H9 (cell line): ENCODE measurements around the gene TMED7. TPM values are rescaled to one million over a fixed set of nuclear protein-coding genes. Genes with fewer than 3 reads are reported as not detected.

ENCODE experiments used
- DNase-seq: peaks from one replicate; pipeline ENCODE4 v3.0.0-alpha.2; 2017
- H2AFZ ChIP-seq: one replicate; pipeline ENCODE4 v1.6.1; 2013; ENCODE audit warnings: mild to moderate bottlenecking, low read length, control low read depth, moderate library complexity
- H2AK5ac ChIP-seq: 2 replicates; pipeline ENCODE4 v1.6.1; 2013; ENCODE audit warnings: low read length, control low read depth, mixed read lengths; ENCODE audit not compliant: insufficient read length
- H2BK120ac ChIP-seq: one replicate; pipeline ENCODE4 v1.6.1; 2013; ENCODE audit warnings: low read depth, mild to moderate bottlenecking, low read length, control low read depth, inconsistent platforms; ENCODE audit not compliant: poor library complexity, severe bottlenecking
- H2BK12ac ChIP-seq: 2 replicates; pipeline ENCODE4 v1.6.1; 2013; ENCODE audit warnings: low read length, control low read depth, mixed read lengths, low read depth; ENCODE audit not compliant: insufficient read length
- H2BK15ac ChIP-seq: 2 replicates; pipeline ENCODE4 v1.6.1; 2013; ENCODE audit warnings: low read depth, low read length, control low read depth
- H2BK20ac ChIP-seq: one replicate; pipeline ENCODE4 v1.6.1; 2013; ENCODE audit warnings: low read depth, mild to moderate bottlenecking, low read length, control low read depth, inconsistent platforms; ENCODE audit not compliant: poor library complexity, severe bottlenecking
- H2BK5ac ChIP-seq: 2 replicates; pipeline ENCODE4 v1.6.1; 2013; ENCODE audit warnings: low read length, control low read depth, mixed read lengths; ENCODE audit not compliant: insufficient read length
- H3K14ac ChIP-seq: 2 replicates; pipeline ENCODE4 v1.6.1; 2013; ENCODE audit warnings: low read length, control low read depth; ENCODE audit not compliant: insufficient read depth
- H3K18ac ChIP-seq: 2 replicates; pipeline ENCODE4 v1.6.1; 2013; ENCODE audit warnings: low read depth, mild to moderate bottlenecking, mixed read lengths, low read length, control low read depth; ENCODE audit not compliant: insufficient read length
- H3K23ac ChIP-seq: 2 replicates; pipeline ENCODE4 v1.6.1; 2013; ENCODE audit warnings: low read length, control low read depth, mixed read lengths, low read depth; ENCODE audit not compliant: insufficient read length
- H3K23me2 ChIP-seq: 2 replicates; pipeline ENCODE4 v1.6.1; 2013; ENCODE audit warnings: low read depth, mild to moderate bottlenecking, mixed read lengths, low read length, control low read depth; ENCODE audit not compliant: insufficient read length, poor library complexity, severe bottlenecking
- H3K27ac ChIP-seq: 2 replicates; pipeline ENCODE4 v1.5.1; 2013; ENCODE audit warnings: low read length, control low read depth, mixed read lengths, low read depth; ENCODE audit not compliant: insufficient read length
- H3K27me3 ChIP-seq: 2 replicates; pipeline ENCODE4 v1.6.1; 2013; ENCODE audit warnings: low read length, control low read depth, inconsistent platforms; ENCODE audit not compliant: insufficient read depth
- H3K4ac ChIP-seq: 2 replicates; pipeline ENCODE4 v1.6.1; 2013; ENCODE audit warnings: low read depth, mild to moderate bottlenecking, control low read depth, inconsistent platforms, low read length, moderate library complexity
- H3K4me1 ChIP-seq: 2 replicates; pipeline ENCODE4 v1.6.1; 2013; ENCODE audit warnings: low read length, control low read depth, inconsistent platforms; ENCODE audit not compliant: insufficient read depth
- H3K4me2 ChIP-seq: 2 replicates; pipeline ENCODE4 v1.6.1; 2013; ENCODE audit warnings: low read length, control low read depth, mixed read lengths; ENCODE audit not compliant: insufficient read length, insufficient read depth
- H3K56ac ChIP-seq: 2 replicates; pipeline ENCODE4 v1.6.1; 2013; ENCODE audit warnings: low read depth, mild to moderate bottlenecking, mixed read lengths, low read length, control low read depth; ENCODE audit not compliant: insufficient read length
- H3K79me1 ChIP-seq: 2 replicates; pipeline ENCODE4 v1.6.1; 2013; ENCODE audit warnings: low read depth, mild to moderate bottlenecking, moderate library complexity, low read length, control low read depth, inconsistent platforms; ENCODE audit not compliant: insufficient read depth, poor library complexity, severe bottlenecking
- H3K79me2 ChIP-seq: 2 replicates; pipeline ENCODE4 v1.6.1; 2013; ENCODE audit warnings: low read length, control low read depth, inconsistent platforms; ENCODE audit not compliant: insufficient read depth
- H3K9ac ChIP-seq: 2 replicates; pipeline ENCODE4 v1.6.1; 2013; ENCODE audit warnings: low read length, control low read depth, mixed read lengths; ENCODE audit not compliant: insufficient read length; ENCODE audit errors: extremely low read depth
- H3K9me3 ChIP-seq: one replicate; pipeline ENCODE4 v1.6.1; 2013; ENCODE audit warnings: low read depth, low read length, inconsistent platforms; ENCODE audit not compliant: control insufficient read depth
- H3T11ph ChIP-seq: one replicate; pipeline ENCODE4 v1.6.1; 2013; ENCODE audit warnings: mild to moderate bottlenecking, low read length, control low read depth, inconsistent platforms
- H4K20me1 ChIP-seq: one replicate; pipeline ENCODE4 v1.6.1; 2013; ENCODE audit not compliant: control insufficient read depth, insufficient read length, insufficient read depth
- H4K5ac ChIP-seq: 2 replicates; pipeline ENCODE4 v1.6.1; 2013; ENCODE audit warnings: low read depth, mild to moderate bottlenecking, mixed read lengths, low read length, control low read depth; ENCODE audit not compliant: insufficient read length
- H4K8ac ChIP-seq: replicated peaks from 2 replicates; pipeline ENCODE4 v1.6.1; 2013; ENCODE audit warnings: low read length, control low read depth, mixed read lengths, low read depth; ENCODE audit not compliant: insufficient read length
- H4K91ac ChIP-seq: 2 replicates; pipeline ENCODE4 v1.6.1; 2013; ENCODE audit warnings: low read depth, mild to moderate bottlenecking, moderate library complexity, mixed read lengths, low read length, control low read depth; ENCODE audit not compliant: insufficient read length
- H3K27ac Mint-ChIP-seq, 3 experiments: 2 replicates in 2 of 3; 3 replicates in 1 of 3; pipeline ENCODE4 v1.8.0; 2020 to 2021; ENCODE audit warnings: mixed read lengths in 3 of 3, mild to moderate bottlenecking in 1 of 3, moderate library complexity in 1 of 3
- H3K27me3 Mint-ChIP-seq: 2 replicates; pipeline ENCODE4 v1.8.0; 2021; ENCODE audit warnings: low read depth, mild to moderate bottlenecking, moderate library complexity, mixed read lengths
- H3K36me3 Mint-ChIP-seq, 3 experiments: 2 replicates in 2 of 3; 3 replicates in 1 of 3; pipeline ENCODE4 v1.8.0; 2020 to 2021; ENCODE audit warnings: low read depth in 3 of 3, mixed read lengths in 3 of 3; ENCODE audit not compliant: insufficient read depth in 1 of 3
- H3K4me1 Mint-ChIP-seq, 2 experiments: 2 replicates each; pipeline ENCODE4 v1.8.0; 2020; ENCODE audit warnings: mixed read lengths in 2 of 2
- H3K4me3 Mint-ChIP-seq, 2 experiments: 2 replicates in 1 of 2; 3 replicates in 1 of 2; pipeline ENCODE4 v1.8.0; 2020 to 2021; ENCODE audit warnings: mild to moderate bottlenecking in 2 of 2, mixed read lengths in 2 of 2, moderate library complexity in 1 of 2
- H3K9me3 Mint-ChIP-seq, 2 experiments: 2 replicates in 1 of 2; 3 replicates in 1 of 2; pipeline ENCODE4 v1.8.0; 2020; ENCODE audit warnings: mild to moderate bottlenecking in 2 of 2, mixed read lengths in 2 of 2, moderate library complexity in 1 of 2
- WGBS: extraction: QIAGEN DNeasy Blood & Tissue Kit; methylation state at CpG from one replicate; pipeline ENCODE4 v1.1.7; 2013; ENCODE audit warnings: missing lambda C conversion rate, low lambda C conversion rate, mixed read lengths; ENCODE audit not compliant: insufficient read length; ENCODE audit errors: extremely low coverage; 5-methylcytosine and 5-hydroxymethylcytosine counted together
- total RNA-seq: library from RNA; stranded (reverse); gene quantifications from 2 replicates; pipeline ENCODE4 v1.2.1, GENCODE V29; 2021
- TF ChIP-seq, protein P1 (sequence below): fragments of 200-600 bp; sonication (generic); conservative IDR thresholded peaks from 3 replicates; pipeline ENCODE4 v1.8.0; 2021; ENCODE audit warnings: antibody characterized with exemption, mild to moderate bottlenecking

The TMED7 gene
- total RNA-seq, 1 experiment from 2014 or later: 68.8 TPM

DNA sequence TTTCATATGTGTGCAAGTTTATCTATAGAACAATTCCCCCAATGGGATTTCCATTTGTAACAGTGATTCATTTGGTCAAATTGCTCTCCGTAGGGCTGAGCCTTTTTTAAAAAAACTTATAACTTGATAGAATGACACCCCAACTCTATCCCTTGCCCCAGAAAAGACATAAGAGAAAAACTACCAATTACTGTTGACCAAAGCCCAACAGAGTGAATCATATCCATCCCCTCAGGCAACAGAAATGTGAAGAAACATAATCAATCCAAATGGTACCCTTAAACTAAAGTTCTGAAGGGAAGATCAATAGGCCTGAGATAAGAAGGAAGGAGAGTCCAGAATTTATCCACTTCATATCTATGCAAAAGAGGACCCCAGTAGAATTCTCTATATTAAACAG, 41.3 kb downstream of the TMED7 start:
- no CpG with 5 or more reads among the region's 1 CpG for WGBS
- H2AK5ac ChIP-seq: no peak overlapping the region
- no peak overlapping the region for H3K9ac ChIP-seq
- H2BK12ac ChIP-seq: no peak overlapping the region
- no peak overlapping the region for H2BK20ac ChIP-seq
- no peaks in the 10 kb centered on the region for H3K27me3 Mint-ChIP-seq
- no peak overlapping the region for H3K4me3 Mint-ChIP-seq
- H3K79me1 ChIP-seq: no peaks in the 10 kb centered on the region
- no peak overlapping the region for H3T11ph ChIP-seq
- H3K27ac Mint-ChIP-seq: no peak overlapping the region
- H4K20me1 ChIP-seq: no peaks in the 10 kb centered on the region
- no peaks in the 10 kb centered on the region for H3K9me3 Mint-ChIP-seq
- no peak overlapping the region for H4K91ac ChIP-seq
- H3K4me1 Mint-ChIP-seq: peaks cover 5% of the 10 kb centered on the region in 2 experiments; a peak in 2 of 4 replicates
- no peaks in the 10 kb centered on the region for H3K9me3 ChIP-seq
- no peak overlapping the region for H3K4ac ChIP-seq
- no peak overlapping the region for H3K14ac ChIP-seq
- no peak overlapping the region for H3K23ac ChIP-seq
- no peak overlapping the region for H2BK5ac ChIP-seq
- no peak for DNase-seq
- H3K56ac ChIP-seq: no peak overlapping the region
- no peaks in the 10 kb centered on the region for H3K36me3 Mint-ChIP-seq
- H3K23me2 ChIP-seq: no peaks in the 10 kb centered on the region
- no peak overlapping the region for H3K27ac ChIP-seq
- H3K27me3 ChIP-seq: no peaks in the 10 kb centered on the region
- H4K8ac ChIP-seq: no peak overlapping the region
- no peaks in the 10 kb centered on the region; the same call in 1 of the 2 replicates for H3K4me1 ChIP-seq
- no peak overlapping the region for H3K18ac ChIP-seq
- no peaks in the 10 kb centered on the region for H3K79me2 ChIP-seq
- TF ChIP-seq, protein P1, sequence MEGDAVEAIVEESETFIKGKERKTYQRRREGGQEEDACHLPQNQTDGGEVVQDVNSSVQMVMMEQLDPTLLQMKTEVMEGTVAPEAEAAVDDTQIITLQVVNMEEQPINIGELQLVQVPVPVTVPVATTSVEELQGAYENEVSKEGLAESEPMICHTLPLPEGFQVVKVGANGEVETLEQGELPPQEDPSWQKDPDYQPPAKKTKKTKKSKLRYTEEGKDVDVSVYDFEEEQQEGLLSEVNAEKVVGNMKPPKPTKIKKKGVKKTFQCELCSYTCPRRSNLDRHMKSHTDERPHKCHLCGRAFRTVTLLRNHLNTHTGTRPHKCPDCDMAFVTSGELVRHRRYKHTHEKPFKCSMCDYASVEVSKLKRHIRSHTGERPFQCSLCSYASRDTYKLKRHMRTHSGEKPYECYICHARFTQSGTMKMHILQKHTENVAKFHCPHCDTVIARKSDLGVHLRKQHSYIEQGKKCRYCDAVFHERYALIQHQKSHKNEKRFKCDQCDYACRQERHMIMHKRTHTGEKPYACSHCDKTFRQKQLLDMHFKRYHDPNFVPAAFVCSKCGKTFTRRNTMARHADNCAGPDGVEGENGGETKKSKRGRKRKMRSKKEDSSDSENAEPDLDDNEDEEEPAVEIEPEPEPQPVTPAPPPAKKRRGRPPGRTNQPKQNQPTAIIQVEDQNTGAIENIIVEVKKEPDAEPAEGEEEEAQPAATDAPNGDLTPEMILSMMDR: no peak
- no peak overlapping the region for H4K5ac ChIP-seq
- no peak overlapping the region for H2AFZ ChIP-seq
- no peak overlapping the region for H3K4me2 ChIP-seq
- H2BK120ac ChIP-seq: no peak overlapping the region
- no peak overlapping the region for H2BK15ac ChIP-seq
